ENCODE data around the gene LSM14B. TPM values are rescaled to one million over a fixed set of nuclear protein-coding genes. Genes with fewer than 3 reads are reported as not detected.

The LSM14B gene
- total and polyA plus RNA-seq, 8 donors: 36.0 to 62.3 (median 58.5) TPM

DNA sequence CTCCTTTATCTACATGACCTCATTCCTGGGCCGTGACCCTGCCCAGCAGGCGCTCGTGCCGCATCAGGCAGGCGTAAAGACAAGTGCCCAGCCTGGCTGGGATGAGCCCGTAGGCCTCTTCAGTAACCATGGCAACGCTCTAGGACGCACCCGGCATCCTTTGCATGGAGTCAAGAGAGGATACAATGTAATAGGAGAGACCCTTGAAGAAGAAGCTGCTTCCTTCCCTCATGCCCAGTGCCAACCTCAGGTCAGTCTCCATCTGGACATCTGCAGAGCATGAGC is 5.0 kb upstream of the LSM14B start:
- Histone ChIP-seq H3K36me3 (no peaks in the 10 kb centered on the region), H3K4me3 (no peak overlapping the region), H3K4me1 (peaks cover 0 to 5% of the 10 kb centered on the region in 2 donors), H3K27me3 (peaks cover 0 to 59% of the 10 kb centered on the region in 2 donors), H3K9me3 (peaks cover 0 to 19% of the 10 kb centered on the region in 2 donors), H3K27ac (no peak overlapping the region)
- intact Hi-C loops (cut with DNase I): no loop called here
- ATAC-seq (no peak), DNase-seq (no peak)
- TF ChIP-seq, protein P1, sequence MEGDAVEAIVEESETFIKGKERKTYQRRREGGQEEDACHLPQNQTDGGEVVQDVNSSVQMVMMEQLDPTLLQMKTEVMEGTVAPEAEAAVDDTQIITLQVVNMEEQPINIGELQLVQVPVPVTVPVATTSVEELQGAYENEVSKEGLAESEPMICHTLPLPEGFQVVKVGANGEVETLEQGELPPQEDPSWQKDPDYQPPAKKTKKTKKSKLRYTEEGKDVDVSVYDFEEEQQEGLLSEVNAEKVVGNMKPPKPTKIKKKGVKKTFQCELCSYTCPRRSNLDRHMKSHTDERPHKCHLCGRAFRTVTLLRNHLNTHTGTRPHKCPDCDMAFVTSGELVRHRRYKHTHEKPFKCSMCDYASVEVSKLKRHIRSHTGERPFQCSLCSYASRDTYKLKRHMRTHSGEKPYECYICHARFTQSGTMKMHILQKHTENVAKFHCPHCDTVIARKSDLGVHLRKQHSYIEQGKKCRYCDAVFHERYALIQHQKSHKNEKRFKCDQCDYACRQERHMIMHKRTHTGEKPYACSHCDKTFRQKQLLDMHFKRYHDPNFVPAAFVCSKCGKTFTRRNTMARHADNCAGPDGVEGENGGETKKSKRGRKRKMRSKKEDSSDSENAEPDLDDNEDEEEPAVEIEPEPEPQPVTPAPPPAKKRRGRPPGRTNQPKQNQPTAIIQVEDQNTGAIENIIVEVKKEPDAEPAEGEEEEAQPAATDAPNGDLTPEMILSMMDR (IDR thresholded peaks at IDR 0.05): no peak

DNA sequence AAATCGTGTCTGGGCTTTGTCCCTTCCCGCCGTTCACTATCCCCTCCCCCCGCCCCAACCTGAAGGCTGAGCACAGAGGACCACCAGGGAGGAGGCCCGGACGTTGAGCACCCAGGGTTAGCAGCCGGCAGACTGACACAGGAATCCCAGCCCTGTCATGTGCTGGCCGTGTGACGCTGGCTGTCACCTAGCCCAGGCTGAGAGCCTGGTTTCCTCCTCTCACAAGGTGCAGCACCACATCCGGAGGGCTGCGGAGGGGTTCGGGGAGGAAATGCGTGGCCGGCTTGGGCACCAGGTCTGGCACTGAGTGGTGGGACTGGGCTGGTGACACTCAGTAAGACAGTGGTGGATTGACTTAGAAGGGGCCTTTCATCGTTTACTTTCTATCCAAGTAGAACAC is 4.6 kb upstream of the LSM14B start:
- no peaks in the 10 kb centered on the region for H3K36me3 ChIP-seq
- intact Hi-C loops (cut with DNase I): no loop called here
- no peak overlapping the region for H3K4me3 ChIP-seq
- DNase-seq (no peak), ATAC-seq (no peak)
- H3K27me3 ChIP-seq: peaks cover 0 to 59% of the 10 kb centered on the region in 2 donors
- peaks cover 0 to 5% of the 10 kb centered on the region in 2 donors for H3K4me1 ChIP-seq
- TF ChIP-seq, protein P1 (IDR thresholded peaks at IDR 0.05): no peak
- peaks cover 0 to 16% of the 10 kb centered on the region in 2 donors for H3K9me3 ChIP-seq
- no peak overlapping the region for H3K27ac ChIP-seq

DNA sequence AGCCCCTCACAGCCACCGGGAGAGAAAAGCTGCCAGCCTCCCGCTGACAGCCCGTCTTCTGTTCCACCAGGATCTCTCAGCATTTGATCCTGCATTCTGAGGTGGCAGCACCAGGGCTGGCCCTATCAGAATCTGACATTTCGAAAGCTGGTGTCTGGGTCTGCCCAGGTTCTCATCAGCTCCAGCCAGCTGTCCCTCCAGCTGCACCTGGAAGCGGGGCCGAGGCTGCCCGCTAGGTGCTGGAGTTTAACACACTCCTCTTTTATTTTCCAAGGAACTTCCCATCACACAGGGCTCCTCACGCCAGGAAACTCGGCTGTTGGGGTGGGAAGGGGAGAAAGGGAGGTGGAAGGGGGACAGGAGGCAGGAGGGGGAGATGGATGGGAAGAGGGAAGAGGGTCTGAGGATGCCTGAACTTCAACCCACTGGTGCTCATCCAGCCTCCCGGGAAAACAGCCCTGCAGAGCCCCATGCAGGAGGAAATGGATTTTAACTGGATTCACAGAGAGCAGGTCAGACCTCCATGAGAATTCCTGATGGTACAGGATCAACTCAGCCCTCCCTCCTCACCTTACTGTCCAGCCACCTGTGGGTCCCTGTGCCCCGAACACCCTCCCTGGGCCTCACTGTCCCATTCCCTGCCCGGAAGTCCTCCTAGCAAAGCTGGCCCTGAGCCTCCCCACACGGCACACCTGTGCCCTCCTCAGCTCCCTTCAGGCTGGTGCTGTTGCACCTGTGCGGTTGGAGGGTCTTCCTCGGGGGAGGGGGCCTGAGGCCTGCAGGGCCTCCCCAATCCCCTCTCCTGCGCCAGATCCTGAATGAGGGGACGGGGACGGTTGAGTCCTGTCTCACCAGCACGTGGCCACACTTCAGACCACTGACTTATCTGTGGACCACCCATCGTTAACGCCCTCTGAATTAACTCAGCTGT is 3.9 kb upstream of the LSM14B start:
- Histone ChIP-seq H3K4me1 (peaks cover 2 to 11% of the 10 kb centered on the region in 2 donors), H3K9me3 (peaks cover 0 to 9% of the 10 kb centered on the region in 2 donors), H3K4me3 (no peak overlapping the region), H3K27me3 (peaks cover 0 to 58% of the 10 kb centered on the region in 2 donors), H3K27ac (no peak overlapping the region), H3K36me3 (no peaks in the 10 kb centered on the region)
- TF ChIP-seq, protein P1 (IDR thresholded peaks at IDR 0.05): no peak
- intact Hi-C loops (cut with DNase I): no loop called here
- DNase-seq (no peak), ATAC-seq (no peak)

DNA sequence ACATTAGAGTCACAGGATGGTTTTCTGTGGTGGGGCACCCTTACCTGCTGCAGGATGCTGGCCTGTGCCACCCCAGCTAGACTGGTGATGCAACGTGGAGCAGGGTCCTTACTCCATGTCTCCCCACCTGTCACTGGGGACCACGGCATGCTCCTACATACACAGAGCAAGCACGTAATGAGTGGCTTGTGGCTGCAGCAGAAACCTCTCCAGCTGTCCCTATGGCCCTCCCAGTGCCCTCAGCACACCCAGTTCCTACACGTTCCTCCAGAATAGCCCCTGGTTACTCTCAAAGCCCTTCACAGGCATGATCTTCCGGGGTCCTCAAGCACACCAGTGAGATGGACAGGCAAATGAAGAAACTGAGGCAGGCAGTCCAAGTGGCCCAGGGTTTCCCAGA is 3.2 kb upstream of the LSM14B start:
- ATAC-seq (no peak), DNase-seq (no peak)
- no peaks in the 10 kb centered on the region for H3K36me3 ChIP-seq
- H3K27me3 ChIP-seq: peaks cover 0 to 50% of the 10 kb centered on the region in 2 donors
- TF ChIP-seq, protein P1 (IDR thresholded peaks at IDR 0.05): no peak
- H3K9me3 ChIP-seq: peaks cover 0 to 1% of the 10 kb centered on the region in 2 donors
- H3K27ac ChIP-seq: no peak overlapping the region
- intact Hi-C loops (cut with DNase I): no loop called here
- H3K4me3 ChIP-seq: no peak overlapping the region
- H3K4me1 ChIP-seq: peaks cover 8 to 18% of the 10 kb centered on the region in 2 donors

DNA sequence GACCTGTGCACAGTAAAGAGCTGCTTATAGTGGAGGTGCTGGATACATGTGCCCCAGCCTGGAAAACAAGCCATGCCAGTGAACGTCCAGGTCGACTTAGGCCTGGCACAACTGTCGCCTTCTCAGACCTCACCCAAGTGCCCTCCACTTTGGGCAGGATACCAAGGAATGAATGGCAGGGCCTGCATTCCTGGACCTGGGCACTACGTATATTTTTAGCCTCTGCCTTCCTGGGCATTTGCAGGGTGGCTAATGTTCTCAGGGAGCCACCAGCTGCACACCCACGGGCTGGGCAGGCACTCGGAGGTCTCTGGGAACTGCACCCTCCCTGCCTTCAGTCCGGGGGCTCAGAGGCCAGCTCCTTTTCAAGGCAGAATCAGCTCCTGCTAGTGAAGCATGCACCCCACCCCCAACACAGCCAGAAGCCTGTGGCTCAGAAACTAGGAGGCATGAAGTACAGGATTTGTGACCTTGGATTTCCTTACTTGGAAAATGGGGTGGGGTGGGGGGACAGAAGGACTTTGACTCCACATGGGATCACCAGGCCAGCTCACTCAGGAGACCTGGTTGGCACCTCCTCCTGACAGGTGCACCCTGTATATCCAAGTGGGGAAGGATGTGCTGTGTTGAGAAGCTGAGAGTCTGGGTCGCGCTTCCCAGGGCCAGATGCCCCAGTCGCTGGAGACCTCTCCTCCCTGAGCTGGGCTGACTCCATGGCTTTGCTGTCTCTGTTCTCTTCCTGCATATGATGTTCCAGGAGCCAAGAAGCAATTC is 2.5 kb upstream of the LSM14B start:
- DNase-seq (peak in 2 of 4 donors; percentile 25 to 72), ATAC-seq (peak; percentile 22)
- intact Hi-C loops (cut with DNase I): loop anchor here in 1 of 2 donors (10.0 kb wide), 1 partner anchor 55 kb away; the partner anchor contains the start of gene TAF4
- Histone ChIP-seq H3K4me3 (no peak overlapping the region), H3K27ac (peak overlapping the region; percentile 33 to 44), H3K36me3 (peaks cover 0 to 3% of the 10 kb centered on the region in 2 donors), H3K27me3 (peaks cover 0 to 44% of the 10 kb centered on the region in 2 donors), H3K4me1 (peaks cover 8 to 23% of the 10 kb centered on the region in 2 donors), H3K9me3 (no peaks in the 10 kb centered on the region)
- TF ChIP-seq, protein P1 (IDR thresholded peaks at IDR 0.05): no peak
